Esophagus squamous epithelium (tissue), 4 donors: ENCODE measurements around the gene ANKRD9.

Experiments used
- CTCF ChIP-seq, 6 experiments: fragments of 450-650 bp in 4 of 6; fragments of 200-600 bp in 2 of 6; sonication (generic) in 2 of 6; IDR thresholded peaks; one replicate each; pipeline ENCODE4 v1.5.1; 2016 to 2019; ENCODE audit warnings: antibody characterized with exemption in 6 of 6, mild to moderate bottlenecking in 4 of 6, moderate library complexity in 4 of 6
- POLR2A ChIP-seq, 4 donors: fragments of 450-650 bp; IDR thresholded peaks; one replicate each; pipeline ENCODE4 v1.6.1; 2017; ENCODE audit warnings: antibody characterized with exemption in 4 of 4, mild to moderate bottlenecking in 4 of 4, moderate library complexity in 3 of 4

DNA sequence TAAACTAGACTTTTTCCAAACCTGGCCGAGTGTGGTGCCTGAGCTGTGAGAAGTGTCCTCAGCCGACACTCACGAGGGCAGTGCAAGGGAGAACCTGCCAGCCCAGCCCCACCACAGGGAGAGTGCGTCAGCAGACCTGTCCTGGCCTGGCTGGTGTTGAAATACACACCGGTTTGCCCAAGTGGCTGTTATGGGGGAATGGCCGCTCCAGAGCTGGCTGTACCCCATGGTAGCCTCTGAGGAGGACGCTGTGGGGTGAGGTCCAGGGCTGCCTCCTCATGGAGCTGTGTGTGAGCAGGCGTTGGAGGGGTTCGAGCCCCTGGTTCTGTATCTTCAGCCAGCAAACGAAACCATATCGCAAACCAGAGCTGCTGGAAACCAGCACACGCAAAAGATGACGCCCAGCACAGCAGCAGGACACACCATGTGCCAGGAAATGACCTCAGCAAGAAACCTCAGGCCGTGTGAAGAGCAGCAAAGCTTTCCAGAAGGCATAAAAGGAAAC, 9.4 kb downstream of the ANKRD9 start:
- TF ChIP-seq CTCF (IDR thresholded peaks at IDR 0.05): no peak
- no peak for TF ChIP-seq POLR2A (IDR thresholded peaks at IDR 0.05)
